HG03432 (cell line): ENCODE measurements around the gene KIF26B.
"Not testable (repeated sequence)": the region's sequence is repeated elsewhere in the genome, so short reads cannot be mapped to it uniquely, and the experiment has no call there.

Experiments
- ATAC-seq: cut with Tn5 transposase; IDR thresholded peaks from one replicate; pipeline ENCODE4 v1.9.1; 2021; ENCODE audit warnings: mild to moderate bottlenecking, moderate library complexity; ENCODE audit not compliant: unreplicated experiment

The KIF26B gene

DNA sequence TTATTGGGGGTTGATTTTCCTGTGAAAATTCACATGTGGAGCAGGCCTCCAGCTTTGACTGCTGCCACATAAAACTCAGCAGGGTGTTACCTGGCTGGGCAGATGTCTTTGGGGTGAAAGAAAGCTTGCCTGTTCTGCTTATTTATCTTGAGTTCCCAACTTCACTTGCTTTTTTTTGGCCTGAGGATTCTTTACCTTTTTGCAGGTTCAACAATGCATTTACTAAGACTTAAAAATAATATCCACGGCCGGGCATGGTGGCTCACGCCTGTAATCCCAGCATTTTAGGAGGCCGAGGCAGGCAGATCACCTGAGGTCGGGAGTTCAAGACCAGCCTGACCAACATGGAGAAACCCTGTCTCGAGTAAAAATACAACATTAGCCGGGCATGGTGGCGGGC, 509.1 kb downstream of the KIF26B start:
- ATAC-seq, result no peak

DNA sequence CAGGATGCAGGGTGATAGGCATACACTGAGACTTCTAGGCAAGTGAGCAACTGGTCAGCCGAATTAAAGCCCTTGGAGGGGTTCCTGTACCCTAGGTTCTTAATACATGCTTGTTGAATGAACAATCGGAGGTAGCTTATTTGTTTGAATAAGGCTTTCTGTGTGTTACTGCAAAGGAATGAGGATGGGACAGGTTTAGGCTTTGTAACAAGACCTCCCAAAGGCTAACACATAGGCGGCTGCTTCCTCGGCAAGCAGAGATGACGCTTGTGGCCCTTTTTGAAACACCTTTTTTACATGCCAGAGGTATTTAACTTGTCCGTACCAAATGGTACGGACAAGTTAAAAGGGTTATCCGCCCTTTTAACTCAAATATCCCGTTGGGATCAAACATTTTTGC, 511.6 kb downstream of the KIF26B start:
- no peak for ATAC-seq

DNA sequence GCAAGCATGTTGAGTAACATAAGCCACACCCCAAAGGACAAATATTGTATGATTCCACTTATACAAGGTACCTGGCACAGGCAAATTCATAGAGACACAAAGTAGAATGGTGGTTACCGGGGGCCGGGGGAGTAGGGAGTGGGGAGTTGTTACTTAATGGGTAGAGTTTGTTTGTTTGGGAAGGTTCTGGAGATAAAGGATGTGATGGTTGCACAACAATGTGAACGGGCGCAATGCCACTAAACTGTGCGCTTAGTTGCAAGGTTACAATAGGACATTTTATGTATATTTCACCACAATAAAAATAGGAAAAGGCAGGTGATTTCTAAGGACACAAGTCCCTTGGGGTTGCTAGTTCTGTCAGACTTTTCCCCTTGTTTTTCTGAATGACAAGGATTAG, 516.6 kb downstream of the KIF26B start:
- ATAC-seq, result no peak

GRCh38 chr1:245671966-245672767, 517.4 kb downstream of the KIF26B start:
- no peak for ATAC-seq

GRCh38 chr1:245672836-245673656, 518.3 kb downstream of the KIF26B start:
- not testable (repeated sequence) for ATAC-seq

DNA sequence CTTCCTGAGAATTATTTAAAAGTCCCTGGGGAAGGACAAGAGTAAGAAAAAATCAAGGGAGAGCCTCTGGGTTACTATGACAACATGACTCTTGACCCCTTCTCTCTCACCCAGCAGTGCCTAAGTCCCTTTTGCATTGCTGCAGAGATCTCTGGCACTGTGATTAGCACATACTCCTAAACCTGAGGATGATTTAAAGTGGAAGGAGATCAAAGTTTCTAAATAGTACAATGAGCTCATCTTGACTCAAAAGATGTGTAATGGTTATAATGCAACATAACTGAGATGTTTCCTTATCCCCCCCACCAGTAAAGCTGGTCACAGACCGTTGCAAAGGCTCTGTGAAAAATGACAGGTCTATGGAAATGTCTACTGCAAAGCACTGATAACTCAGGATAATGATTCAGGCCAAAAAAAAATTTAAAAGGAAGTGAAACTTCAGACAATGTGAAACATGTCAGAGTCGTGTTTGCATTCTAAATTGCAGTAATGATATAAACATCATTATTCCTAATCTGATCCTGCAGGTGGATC, 519.2 kb downstream of the KIF26B start:
- peak; percentile 80 for ATAC-seq

- ATAC-seq, result no peak
Observed at GRCh38 chr1:245677461-245678240, 522.9 kb downstream of the KIF26B start.

GRCh38 chr1:245678860-245679411, 524.2 kb downstream of the KIF26B start:
- ATAC-seq, result no peak

DNA sequence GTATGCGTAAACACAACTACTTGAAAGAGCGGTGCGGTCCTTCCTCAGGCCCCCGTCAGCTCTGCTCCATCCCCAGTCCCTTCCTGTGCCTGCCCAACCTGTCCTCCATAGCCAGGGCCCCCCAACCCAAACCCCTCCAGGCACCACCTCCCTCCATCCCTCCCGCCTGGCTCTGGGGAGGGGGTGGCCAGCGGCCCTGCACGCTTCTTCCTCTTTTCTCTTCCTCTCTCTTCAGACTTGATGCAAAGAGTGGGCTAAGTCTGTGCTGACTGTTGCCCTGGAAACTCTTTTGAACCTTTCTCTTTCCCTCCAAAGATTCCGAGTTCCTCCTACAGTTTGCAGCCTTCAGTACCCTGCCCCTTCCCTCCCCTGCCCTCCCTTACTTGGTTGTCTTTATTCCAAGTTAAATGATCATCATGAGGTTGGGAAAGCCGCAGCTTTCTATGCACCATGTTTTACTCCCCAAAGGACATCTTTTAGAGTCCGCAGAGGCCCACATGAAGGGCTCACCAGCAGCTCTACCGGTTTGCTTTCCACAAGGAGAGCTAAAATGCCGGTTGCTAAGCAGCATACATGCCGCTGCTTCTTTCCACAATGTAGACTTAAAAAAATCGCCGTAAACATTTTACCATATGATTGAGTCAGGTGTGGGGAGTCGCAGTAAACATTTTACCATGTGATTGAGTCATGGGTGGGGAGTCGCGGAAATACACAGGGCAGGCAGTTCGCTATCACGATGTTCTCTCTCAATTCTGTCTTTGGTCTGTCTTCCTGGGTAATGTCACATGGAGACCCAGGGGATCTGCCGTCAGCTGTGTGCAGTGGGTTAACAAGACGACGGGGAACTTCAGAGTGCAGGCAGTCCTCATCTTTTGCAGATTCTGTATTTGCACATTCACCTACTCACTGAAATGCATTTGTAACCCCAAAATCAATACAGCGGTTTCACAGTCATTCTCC, 525.3 kb downstream of the KIF26B start:
- ATAC-seq, result no peak

- ATAC-seq, result no peak
Observed at GRCh38 chr1:245682638-245683628, 528.1 kb downstream of the KIF26B start.

DNA sequence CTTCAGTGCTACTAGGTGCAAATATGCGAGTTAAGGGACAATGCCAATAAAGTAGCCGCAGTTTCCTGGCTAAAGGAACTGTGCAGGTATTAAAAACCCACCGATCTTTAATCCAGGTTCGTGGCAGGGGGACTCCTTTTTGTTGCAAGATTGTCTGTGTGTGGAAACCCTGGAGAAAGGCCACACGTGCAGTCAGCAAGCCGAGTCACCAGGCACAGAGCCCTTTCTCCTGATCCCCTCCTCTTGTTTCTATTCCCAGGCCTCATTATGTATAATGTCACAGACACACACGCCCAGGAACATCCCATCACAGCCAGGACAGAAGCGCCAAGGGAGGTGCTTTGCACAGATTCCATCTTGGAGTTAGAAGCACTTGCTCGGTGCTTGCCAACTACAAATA, 528.9 kb downstream of the KIF26B start:
- no peak for ATAC-seq

DNA sequence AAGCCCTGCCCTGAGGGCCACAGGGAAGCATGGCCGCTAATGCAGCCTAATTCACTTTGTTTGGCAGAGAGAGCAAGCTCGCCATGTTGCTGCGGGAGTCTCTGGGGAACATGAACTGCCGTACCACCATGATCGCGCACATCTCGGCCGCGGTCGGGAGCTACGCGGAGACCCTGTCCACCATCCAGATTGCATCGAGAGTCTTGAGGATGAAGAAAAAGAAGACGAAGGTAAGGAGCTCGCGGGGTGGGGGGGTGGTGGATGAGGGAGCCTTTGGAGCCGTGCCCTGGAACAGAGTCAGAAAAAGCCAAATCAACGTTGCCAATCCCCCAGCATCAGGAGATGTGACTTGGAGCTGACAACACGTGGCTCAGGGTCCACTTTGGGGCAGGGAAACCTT, 529.4 kb downstream of the KIF26B start:
- no peak for ATAC-seq

DNA sequence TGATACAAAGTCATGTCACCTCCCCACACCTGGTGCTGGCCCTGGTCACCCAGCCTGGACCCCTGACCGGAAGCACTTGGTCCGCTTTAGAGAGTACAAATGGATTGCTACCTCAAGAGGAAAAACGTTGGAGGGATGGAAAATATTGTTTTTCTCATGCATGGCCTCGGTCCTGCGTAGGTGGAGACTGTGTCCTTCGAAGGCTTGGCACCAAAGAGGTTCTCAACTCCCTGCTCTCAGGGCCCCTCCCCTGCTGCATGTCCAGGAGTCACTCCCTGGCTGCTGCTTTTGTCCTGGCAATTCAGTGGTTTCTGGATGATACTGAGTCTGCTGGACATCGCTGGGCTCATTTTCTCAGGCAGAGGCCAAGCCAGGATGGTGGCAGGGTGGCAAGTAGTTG, 529.8 kb downstream of the KIF26B start:
- no peak for ATAC-seq

DNA sequence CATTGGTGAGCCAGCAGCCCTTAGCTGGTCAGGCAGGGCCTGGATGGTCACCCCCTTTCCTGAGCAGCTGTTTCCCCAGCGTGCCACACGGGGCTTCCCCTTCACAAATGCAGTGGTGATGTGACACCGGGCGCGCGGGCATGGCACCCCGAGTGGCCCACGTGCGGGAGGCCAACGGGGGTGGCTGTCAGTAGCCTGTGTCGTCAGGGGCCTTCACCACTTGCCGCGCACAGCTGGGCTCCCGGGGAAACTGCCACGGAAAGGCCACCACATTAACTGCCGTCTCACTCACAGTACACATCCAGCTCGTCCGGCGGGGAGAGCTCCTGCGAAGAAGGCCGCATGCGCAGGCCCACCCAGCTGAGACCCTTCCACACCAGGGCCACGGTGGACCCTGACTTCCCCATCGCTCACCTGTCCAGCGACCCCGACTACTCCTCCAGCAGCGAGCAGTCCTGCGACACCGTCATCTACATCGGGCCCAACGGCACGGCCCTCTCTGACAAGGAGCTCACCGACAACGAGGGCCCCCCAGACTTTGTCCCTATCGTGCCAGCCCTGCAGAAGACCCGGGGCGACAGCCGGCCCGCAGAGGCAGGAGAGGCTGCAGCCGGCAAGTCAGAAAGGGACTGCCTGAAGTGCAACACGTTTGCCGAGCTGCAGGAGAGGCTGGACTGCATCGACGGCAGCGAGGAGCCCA, 530.5 kb downstream of the KIF26B start:
- no peak for ATAC-seq

GRCh38 chr1:245686006-245686405, 531.2 kb downstream of the KIF26B start:
- no peak for ATAC-seq

DNA sequence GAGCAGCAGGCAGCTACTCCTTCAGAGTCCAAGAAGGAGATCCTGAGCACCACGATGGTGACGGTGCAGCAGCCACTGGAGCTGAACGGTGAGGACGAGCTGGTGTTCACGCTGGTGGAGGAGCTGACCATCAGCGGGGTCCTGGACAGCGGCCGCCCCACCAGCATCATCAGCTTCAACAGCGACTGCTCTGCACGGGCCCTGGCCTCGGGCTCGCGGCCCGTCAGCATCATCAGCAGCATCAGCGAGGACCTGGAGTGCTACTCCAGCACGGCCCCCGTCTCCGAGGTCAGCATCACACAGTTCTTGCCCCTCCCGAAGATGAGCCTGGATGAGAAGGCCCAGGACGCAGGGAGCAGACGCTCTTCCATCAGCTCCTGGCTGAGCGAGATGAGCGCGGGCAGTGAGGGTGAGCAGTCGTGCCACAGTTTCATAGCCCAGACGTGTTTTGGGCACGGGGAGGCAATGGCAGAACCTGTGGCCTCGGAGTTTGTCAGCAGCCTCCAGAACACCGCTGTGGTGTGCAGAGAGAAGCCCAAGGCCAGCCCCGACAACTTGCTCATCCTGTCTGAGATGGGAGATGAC, 531.8 kb downstream of the KIF26B start:
- no peak for ATAC-seq

DNA sequence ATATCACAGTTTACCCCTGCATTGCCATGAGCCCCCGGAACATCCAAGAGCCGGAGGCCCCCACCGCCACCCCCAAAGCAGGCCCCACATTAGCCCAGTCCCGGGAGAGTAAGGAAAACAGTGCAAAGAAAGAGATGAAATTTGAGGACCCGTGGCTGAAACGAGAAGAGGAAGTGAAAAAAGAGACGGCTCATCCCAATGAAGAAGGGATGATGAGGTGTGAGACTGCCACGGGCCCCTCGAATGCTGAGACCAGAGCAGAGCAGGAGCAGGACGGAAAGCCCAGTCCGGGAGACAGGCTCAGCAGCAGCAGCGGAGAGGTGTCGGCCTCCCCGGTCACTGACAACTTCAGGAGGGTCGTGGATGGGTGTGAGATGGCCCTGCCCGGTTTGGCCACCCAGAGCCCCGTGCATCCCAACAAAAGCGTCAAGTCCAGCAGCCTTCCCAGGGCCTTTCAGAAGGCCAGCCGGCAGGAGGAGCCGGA, 532.4 kb downstream of the KIF26B start:
- no peak for ATAC-seq
